ENCODE measurements around the gene LTC4S. TPM values are rescaled to one million over a fixed set of nuclear protein-coding genes. Genes with fewer than 3 reads are reported as not detected.

The LTC4S gene
- total RNA-seq, 1 donor from 2014 or later = 5.0 TPM

DNA sequence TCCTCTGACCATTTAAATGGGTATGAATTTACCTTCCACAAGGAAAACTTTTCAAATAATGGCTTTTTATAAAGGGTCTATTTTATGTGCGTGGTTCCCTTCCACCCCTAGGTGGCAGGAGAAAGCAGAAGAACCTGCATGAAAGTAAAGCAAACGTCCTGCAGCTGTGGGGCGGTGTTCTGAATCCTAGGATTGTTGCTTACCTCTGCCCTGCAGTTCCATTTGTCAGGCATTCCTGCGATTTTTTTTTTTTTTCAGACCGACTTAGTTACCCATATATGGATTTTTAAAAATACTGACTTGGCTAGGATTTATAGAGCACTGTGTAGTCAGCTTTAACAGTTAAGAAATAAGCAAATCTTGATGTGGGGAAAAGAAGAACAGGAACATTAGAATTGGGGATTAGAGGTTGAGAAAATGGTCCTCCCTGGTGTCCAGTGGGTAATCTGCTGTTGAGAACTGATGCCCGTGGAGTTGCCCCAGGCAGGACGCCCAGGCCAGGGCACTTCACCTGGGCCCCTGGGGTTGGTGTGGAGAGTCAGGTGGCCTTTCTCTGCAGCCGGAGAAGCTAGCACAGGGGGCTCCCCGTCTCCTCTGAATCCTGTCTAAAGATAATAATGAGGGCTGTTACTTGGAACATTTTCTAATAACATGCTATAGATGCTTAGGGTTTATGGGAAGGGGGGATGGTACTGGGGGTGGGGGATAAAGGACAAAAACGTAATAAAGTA, 30.4 kb upstream of the LTC4S start:
- Mint-ChIP-seq H3K4me3 (peak overlapping the region; percentile 24), H3K27me3 (ENCODE audit: low read depth) (no peaks in the 10 kb centered on the region), H3K27ac (peak overlapping the region; percentile 94), H3K4me1 (peaks cover 48% of the 10 kb centered on the region), H3K36me3 (peaks cover 9% of the 10 kb centered on the region), H3K9me3 (no peaks in the 10 kb centered on the region)
- TF ChIP-seq, protein P1, sequence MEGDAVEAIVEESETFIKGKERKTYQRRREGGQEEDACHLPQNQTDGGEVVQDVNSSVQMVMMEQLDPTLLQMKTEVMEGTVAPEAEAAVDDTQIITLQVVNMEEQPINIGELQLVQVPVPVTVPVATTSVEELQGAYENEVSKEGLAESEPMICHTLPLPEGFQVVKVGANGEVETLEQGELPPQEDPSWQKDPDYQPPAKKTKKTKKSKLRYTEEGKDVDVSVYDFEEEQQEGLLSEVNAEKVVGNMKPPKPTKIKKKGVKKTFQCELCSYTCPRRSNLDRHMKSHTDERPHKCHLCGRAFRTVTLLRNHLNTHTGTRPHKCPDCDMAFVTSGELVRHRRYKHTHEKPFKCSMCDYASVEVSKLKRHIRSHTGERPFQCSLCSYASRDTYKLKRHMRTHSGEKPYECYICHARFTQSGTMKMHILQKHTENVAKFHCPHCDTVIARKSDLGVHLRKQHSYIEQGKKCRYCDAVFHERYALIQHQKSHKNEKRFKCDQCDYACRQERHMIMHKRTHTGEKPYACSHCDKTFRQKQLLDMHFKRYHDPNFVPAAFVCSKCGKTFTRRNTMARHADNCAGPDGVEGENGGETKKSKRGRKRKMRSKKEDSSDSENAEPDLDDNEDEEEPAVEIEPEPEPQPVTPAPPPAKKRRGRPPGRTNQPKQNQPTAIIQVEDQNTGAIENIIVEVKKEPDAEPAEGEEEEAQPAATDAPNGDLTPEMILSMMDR (IDR thresholded peaks at IDR 0.05; ENCODE audit: unreplicated experiment) = peak; percentile 86
- peak in 1 of 2 experiments; percentile 55 for DNase-seq (ENCODE audit: low spot score in 2 of 2, unreplicated experiment in 2 of 2)

DNA sequence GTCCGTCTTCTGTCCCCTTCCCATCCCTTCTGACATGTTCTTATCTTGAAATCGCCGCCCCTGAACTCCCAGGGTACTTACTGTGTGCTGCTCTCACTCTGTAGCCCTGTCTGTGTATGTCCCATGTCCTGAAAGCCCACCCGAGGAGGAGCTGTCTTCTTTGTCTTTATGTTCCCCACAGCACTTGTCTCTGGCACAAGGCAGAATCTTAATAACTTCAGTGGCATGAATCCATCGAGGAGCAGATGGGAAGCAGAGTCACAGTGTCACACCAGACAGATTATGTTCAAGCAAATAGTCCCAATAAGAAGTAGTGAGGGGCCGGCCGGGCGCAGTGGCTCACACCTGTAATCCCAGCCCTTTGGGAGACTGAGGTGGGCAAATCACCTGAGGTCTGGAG, 29.7 kb upstream of the LTC4S start:
- Mint-ChIP-seq H3K27me3 (ENCODE audit: low read depth) (no peaks in the 10 kb centered on the region), H3K36me3 (peaks cover 15% of the 10 kb centered on the region), H3K27ac (peak overlapping the region; percentile 94), H3K9me3 (no peaks in the 10 kb centered on the region), H3K4me3 (no peak overlapping the region), H3K4me1 (peaks cover 47% of the 10 kb centered on the region)
- DNase-seq (ENCODE audit: low spot score in 2 of 2, unreplicated experiment in 2 of 2) = no peak
- TF ChIP-seq, protein P1 (IDR thresholded peaks at IDR 0.05; ENCODE audit: unreplicated experiment) = no peak

DNA sequence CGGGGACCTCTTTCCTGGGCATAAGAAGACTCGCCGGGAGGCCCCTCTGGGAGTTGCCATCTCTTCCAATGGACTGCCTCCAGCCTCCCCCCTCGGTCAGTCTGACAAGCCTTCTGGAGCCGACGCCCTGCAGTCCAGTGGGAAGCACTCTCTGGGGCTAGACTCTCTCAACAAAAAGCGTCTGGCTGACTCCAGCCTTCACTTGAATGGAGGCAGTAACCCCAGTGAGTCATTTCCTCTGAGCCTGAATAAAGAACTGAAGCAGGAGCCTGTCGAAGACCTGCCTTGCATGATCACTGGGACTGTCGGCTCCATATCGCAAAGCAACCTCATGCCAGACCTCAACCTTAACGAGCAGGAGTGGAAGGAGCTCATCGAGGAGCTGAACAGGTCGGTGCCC, 28.4 kb upstream of the LTC4S start:
- TF ChIP-seq, protein P1 (IDR thresholded peaks at IDR 0.05; ENCODE audit: unreplicated experiment) = no peak
- no peaks in the 10 kb centered on the region for H3K27me3 Mint-ChIP-seq (ENCODE audit: low read depth)
- H3K27ac Mint-ChIP-seq = peak overlapping the region; percentile 73
- no peak overlapping the region for H3K4me3 Mint-ChIP-seq
- peaks cover 34% of the 10 kb centered on the region for H3K4me1 Mint-ChIP-seq
- peaks cover 23% of the 10 kb centered on the region for H3K36me3 Mint-ChIP-seq
- H3K9me3 Mint-ChIP-seq = no peaks in the 10 kb centered on the region
- DNase-seq (ENCODE audit: low spot score in 2 of 2, unreplicated experiment in 2 of 2) = no peak

DNA sequence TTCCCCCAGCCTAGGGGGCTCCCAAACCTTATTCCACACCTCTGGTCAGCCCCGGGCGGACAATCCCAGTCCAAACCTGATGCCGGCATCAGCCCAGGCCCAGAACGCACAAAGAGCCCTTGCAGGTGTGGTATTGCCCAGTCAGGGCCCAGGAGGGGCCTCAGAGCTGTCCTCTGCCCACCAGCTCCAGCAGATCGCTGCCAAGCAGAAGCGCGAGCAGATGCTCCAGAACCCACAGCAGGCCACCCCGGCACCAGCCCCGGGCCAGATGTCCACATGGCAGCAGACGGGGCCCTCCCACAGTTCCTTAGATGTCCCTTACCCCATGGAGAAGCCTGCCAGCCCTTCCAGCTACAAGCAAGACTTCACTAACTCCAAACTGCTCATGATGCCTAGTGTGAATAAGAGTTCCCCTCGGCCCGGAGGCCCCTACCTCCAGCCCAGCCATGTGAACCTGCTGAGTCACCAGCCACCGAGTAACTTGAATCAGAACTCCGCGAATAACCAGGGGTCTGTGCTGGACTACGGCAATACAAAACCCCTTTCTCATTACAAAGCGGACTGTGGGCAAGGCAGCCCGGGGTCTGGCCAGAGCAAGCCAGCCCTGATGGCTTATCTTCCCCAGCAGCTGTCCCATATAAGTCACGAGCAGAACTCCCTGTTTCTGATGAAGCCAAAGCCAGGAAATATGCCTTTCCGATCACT, 27.6 kb upstream of the LTC4S start:
- H3K4me1 Mint-ChIP-seq = peaks cover 32% of the 10 kb centered on the region
- DNase-seq (ENCODE audit: low spot score in 2 of 2, unreplicated experiment in 2 of 2) = no peak
- TF ChIP-seq, protein P1 (IDR thresholded peaks at IDR 0.05; ENCODE audit: unreplicated experiment) = no peak
- H3K27ac Mint-ChIP-seq = peak overlapping the region; percentile 30
- H3K27me3 Mint-ChIP-seq (ENCODE audit: low read depth) = no peaks in the 10 kb centered on the region
- H3K36me3 Mint-ChIP-seq = peaks cover 31% of the 10 kb centered on the region
- H3K4me3 Mint-ChIP-seq = no peak overlapping the region
- no peaks in the 10 kb centered on the region for H3K9me3 Mint-ChIP-seq

DNA sequence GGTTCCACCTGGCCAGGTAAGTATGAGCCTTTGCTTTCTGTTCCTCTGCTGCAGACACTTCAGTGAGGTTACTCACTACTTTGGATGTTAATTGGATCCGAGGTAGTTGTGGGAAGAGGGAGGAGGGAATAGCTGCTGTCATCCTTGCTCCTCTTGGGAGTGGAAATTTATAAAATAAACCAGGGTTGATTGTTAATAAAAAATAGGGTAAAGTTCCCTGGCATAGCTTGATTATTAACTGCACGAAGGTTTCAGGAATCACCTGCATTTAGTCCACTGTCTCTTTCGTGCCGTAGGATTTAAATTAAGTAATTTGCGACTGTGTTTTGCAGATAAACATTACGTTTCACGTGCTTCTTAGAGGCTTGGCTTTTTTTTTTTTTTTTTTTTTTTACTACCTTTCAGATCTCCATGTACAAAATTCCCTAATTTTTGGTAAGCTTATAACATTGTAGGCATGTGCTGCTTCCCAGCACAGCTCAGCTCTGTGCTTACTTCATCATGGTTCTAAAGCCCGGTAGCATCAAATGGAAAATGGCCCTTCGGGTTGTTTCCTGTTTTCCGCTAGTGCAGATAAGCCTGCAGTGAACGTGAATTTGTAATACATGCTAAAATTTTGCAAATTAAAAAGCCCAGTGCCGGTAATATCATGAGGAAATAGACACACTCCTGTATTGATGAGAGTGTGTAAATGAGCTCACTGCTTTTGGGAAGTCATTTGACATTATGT, 26.9 kb upstream of the LTC4S start:
- peaks cover 33% of the 10 kb centered on the region for H3K36me3 Mint-ChIP-seq
- no peak for DNase-seq (ENCODE audit: low spot score in 2 of 2, unreplicated experiment in 2 of 2)
- no peak overlapping the region for H3K4me3 Mint-ChIP-seq
- peaks cover 28% of the 10 kb centered on the region for H3K4me1 Mint-ChIP-seq
- H3K27me3 Mint-ChIP-seq (ENCODE audit: low read depth) = no peaks in the 10 kb centered on the region
- TF ChIP-seq, protein P1 (IDR thresholded peaks at IDR 0.05; ENCODE audit: unreplicated experiment) = no peak
- H3K9me3 Mint-ChIP-seq = no peaks in the 10 kb centered on the region
- peak overlapping the region; percentile 16 for H3K27ac Mint-ChIP-seq
